Measurements from ENCODE around the gene C16orf87.

Gene C16orf87

DNA sequence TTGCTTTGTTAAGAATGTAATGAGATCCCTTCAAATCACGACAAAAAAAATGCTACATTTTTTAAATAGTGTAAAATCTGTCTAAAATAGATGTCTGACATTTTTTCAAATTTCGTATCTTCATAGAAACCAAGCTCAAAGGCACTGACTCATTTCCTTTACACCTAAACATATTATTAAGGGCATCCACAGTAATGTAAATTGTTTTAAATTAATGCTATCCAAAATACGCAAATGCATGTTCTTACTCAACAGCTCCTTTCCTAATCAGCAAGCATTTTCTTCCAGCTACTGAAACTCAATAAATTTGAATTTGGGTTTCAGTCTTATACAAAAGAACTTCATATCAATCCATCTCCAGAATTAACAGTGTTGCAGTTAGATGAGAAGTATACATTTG lies 4.3 kb downstream of the C16orf87 start:
- TF ChIP-seq EZH2phosphoT487 (IDR thresholded peaks at IDR 0.05; ENCODE audit: borderline replicate concordance) (no peak), CTCF (conservative IDR thresholded peaks at IDR 0.05; ENCODE audit: low read length) (no peak)
- Histone ChIP-seq H3K36me3 (ENCODE audit: insufficient read depth, low read length) (no peaks in the 10 kb centered on the region), H4K20me1 (ENCODE audit: insufficient read depth, low read length, poor library complexity, severe bottlenecking) (peaks cover 48% of the 10 kb centered on the region), H3K4me1 (ENCODE audit: insufficient read depth, low read length, poor library complexity, severe bottlenecking) (peaks cover 57% of the 10 kb centered on the region), H3K79me2 (ENCODE audit: insufficient read depth, low read length) (peaks cover 87% of the 10 kb centered on the region), H2AFZ (ENCODE audit: low read length) (no peak overlapping the region), H3K4me2 (ENCODE audit: low read depth, low read length, poor library complexity, severe bottlenecking) (peak overlapping the region; percentile 67), H3K27me3 (ENCODE audit: insufficient read depth, low read length, poor library complexity, severe bottlenecking) (no peaks in the 10 kb centered on the region), H3K4me3 (ENCODE audit: low read length, poor library complexity, severe bottlenecking) (peak overlapping the region; percentile 55), H3K9ac (ENCODE audit: low read depth, low read length, poor library complexity, severe bottlenecking) (peak overlapping the region; percentile 11), H3K9me3 (ENCODE audit: insufficient read depth, low read depth, low read length) (no peaks in the 10 kb centered on the region), H3K9me2 (replicated peaks; ENCODE audit: low read depth, low read length) (no peaks in the 10 kb centered on the region), H3F3A (ENCODE audit: low read depth) (no peaks in the 10 kb centered on the region)

GRCh38 chr16:46822270-46822669 lies 8.7 kb downstream of the C16orf87 start:
- H3K9me3 ChIP-seq (ENCODE audit: insufficient read depth, low read depth, low read length): no peaks in the 10 kb centered on the region
- peaks cover 85% of the 10 kb centered on the region for H3K79me2 ChIP-seq (ENCODE audit: insufficient read depth, low read length)
- no peaks in the 10 kb centered on the region for H3K36me3 ChIP-seq (ENCODE audit: insufficient read depth, low read length)
- H3K4me1 ChIP-seq (ENCODE audit: insufficient read depth, low read length, poor library complexity, severe bottlenecking): peaks cover 34% of the 10 kb centered on the region
- H3K9ac ChIP-seq (ENCODE audit: low read depth, low read length, poor library complexity, severe bottlenecking): no peak overlapping the region
- no peaks in the 10 kb centered on the region for H3K27me3 ChIP-seq (ENCODE audit: insufficient read depth, low read length, poor library complexity, severe bottlenecking)
- peak overlapping the region; percentile 33 for H3K4me2 ChIP-seq (ENCODE audit: low read depth, low read length, poor library complexity, severe bottlenecking)
- peaks cover 32% of the 10 kb centered on the region for H4K20me1 ChIP-seq (ENCODE audit: insufficient read depth, low read length, poor library complexity, severe bottlenecking)
- no peaks in the 10 kb centered on the region for H3F3A ChIP-seq (ENCODE audit: low read depth)
- H2AFZ ChIP-seq (ENCODE audit: low read length): no peak overlapping the region
- TF ChIP-seq EZH2phosphoT487 (IDR thresholded peaks at IDR 0.05; ENCODE audit: borderline replicate concordance) (no peak), CTCF (conservative IDR thresholded peaks at IDR 0.05; ENCODE audit: low read length) (no peak)
- H3K9me2 ChIP-seq (replicated peaks; ENCODE audit: low read depth, low read length): no peaks in the 10 kb centered on the region
- no peak overlapping the region for H3K4me3 ChIP-seq (ENCODE audit: low read length, poor library complexity, severe bottlenecking)

DNA sequence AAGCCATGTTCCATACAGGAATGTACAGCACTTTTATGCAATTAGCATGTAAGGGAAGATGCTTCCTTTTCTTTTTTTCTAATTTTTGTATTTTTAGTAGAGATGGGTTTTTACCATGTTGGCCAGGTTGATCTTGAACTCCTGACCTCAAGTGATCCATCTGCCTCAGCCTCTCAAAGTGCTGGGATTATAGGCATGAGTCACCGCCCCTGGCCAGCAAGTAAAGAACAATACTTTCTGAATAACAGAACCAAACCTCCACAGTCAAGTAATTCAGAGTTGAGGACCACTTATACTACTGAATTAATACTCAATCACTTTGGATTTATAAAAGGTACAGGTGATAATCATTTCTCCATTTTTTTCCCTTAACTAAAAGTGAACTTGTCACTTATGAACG lies 13.0 kb downstream of the C16orf87 start:
- Histone ChIP-seq H3K79me2 (ENCODE audit: insufficient read depth, low read length) (peaks cover 84% of the 10 kb centered on the region), H3K4me2 (ENCODE audit: low read depth, low read length, poor library complexity, severe bottlenecking) (no peak overlapping the region), H3K4me1 (ENCODE audit: insufficient read depth, low read length, poor library complexity, severe bottlenecking) (peaks cover 4% of the 10 kb centered on the region), H3K4me3 (ENCODE audit: low read length, poor library complexity, severe bottlenecking) (no peak overlapping the region), H3K36me3 (ENCODE audit: insufficient read depth, low read length) (peaks cover 15% of the 10 kb centered on the region; the same call in 1 of the 2 replicates), H2AFZ (ENCODE audit: low read length) (no peak overlapping the region), H4K20me1 (ENCODE audit: insufficient read depth, low read length, poor library complexity, severe bottlenecking) (peaks cover 21% of the 10 kb centered on the region), H3F3A (ENCODE audit: low read depth) (no peaks in the 10 kb centered on the region), H3K9me3 (ENCODE audit: insufficient read depth, low read depth, low read length) (0 out of 2 replicates have a peak, but pooled peaks cover 6% of the 10 kb centered on the region), H3K27me3 (ENCODE audit: insufficient read depth, low read length, poor library complexity, severe bottlenecking) (no peaks in the 10 kb centered on the region), H3K9ac (ENCODE audit: low read depth, low read length, poor library complexity, severe bottlenecking) (no peak overlapping the region), H3K9me2 (replicated peaks; ENCODE audit: low read depth, low read length) (no peaks in the 10 kb centered on the region)
- TF ChIP-seq EZH2phosphoT487 (IDR thresholded peaks at IDR 0.05; ENCODE audit: borderline replicate concordance) (no peak), CTCF (conservative IDR thresholded peaks at IDR 0.05; ENCODE audit: low read length) (no peak)
